Uterus (tissue), 2 donors: ENCODE results near the gene N4BP2L2.

Experiments
- CTCF ChIP-seq, 4 experiments: fragments of 200-600 bp in 2 of 4; fragments of 450-650 bp in 2 of 4; sonication (generic) in 2 of 4; IDR thresholded peaks; one replicate each; pipeline ENCODE4 v1.5.1; 2016 to 2019; ENCODE audit warnings: antibody characterized with exemption in 4 of 4, mild to moderate bottlenecking in 2 of 4, moderate library complexity in 1 of 4
- POLR2A ChIP-seq, 2 donors: fragments of 450-650 bp; IDR thresholded peaks; one replicate each; pipeline ENCODE4 v1.6.1; 2016; ENCODE audit warnings: antibody characterized with exemption in 2 of 2, mild to moderate bottlenecking in 1 of 2, moderate library complexity in 1 of 2

GRCh38 chr13:32409001-32409313, 129.6 kb downstream of the N4BP2L2 start:
- TF ChIP-seq CTCF (IDR thresholded peaks at IDR 0.05) (no peak), POLR2A (IDR thresholded peaks at IDR 0.05) (no peak)
